Occipital lobe (tissue), 2 donors: Measurements from ENCODE around the gene CCSER1. TPM values are rescaled to one million over a fixed set of nuclear protein-coding genes. Genes with fewer than 3 reads are reported as not detected.
"Not testable (repeated sequence)": the region's sequence is repeated elsewhere in the genome, so short reads cannot be mapped to it uniquely, and the experiment has no call there.

Experiments used
- DNase-seq: peaks from one replicate; lab custom pipeline; 2025; lab: John Stamatoyannopoulos, UW
- total RNA-seq: library from RNA; depleted of rRNA; stranded (reverse); fragments of >200 nt; gene quantifications from one replicate; pipeline ENCODE4 v1.2.3, GENCODE V29; 2014

The CCSER1 gene
- total RNA-seq, 1 donor from 2014 or later, result 246 TPM

GRCh38 chr4:90833706-90834105 is 706.5 kb downstream of the CCSER1 start:
- no peak for DNase-seq

- no peak for DNase-seq
Observed at GRCh38 chr4:90837241-90837640, 710.0 kb downstream of the CCSER1 start.

- DNase-seq, result not testable (repeated sequence)
Observed at GRCh38 chr4:90838859-90839258, 711.7 kb downstream of the CCSER1 start.

- DNase-seq, result no peak
Observed at GRCh38 chr4:90840291-90840690, 713.1 kb downstream of the CCSER1 start.

GRCh38 chr4:90840828-90841227 is 713.6 kb downstream of the CCSER1 start:
- no peak for DNase-seq

- DNase-seq, result no peak
Observed at GRCh38 chr4:90841676-90842075, 714.5 kb downstream of the CCSER1 start.

- no peak for DNase-seq
Observed at GRCh38 chr4:90842960-90843359, 715.8 kb downstream of the CCSER1 start.

GRCh38 chr4:90844241-90844640 is 717.0 kb downstream of the CCSER1 start:
- no peak for DNase-seq

GRCh38 chr4:90845777-90846176 is 718.6 kb downstream of the CCSER1 start:
- no peak for DNase-seq

GRCh38 chr4:90852237-90852636 is 725.0 kb downstream of the CCSER1 start:
- DNase-seq, result peak; percentile 21

GRCh38 chr4:90855111-90855510 is 727.9 kb downstream of the CCSER1 start:
- DNase-seq, result no peak

GRCh38 chr4:90857081-90857820 is 730.1 kb downstream of the CCSER1 start:
- no peak for DNase-seq

GRCh38 chr4:90875791-90876190 is 748.6 kb downstream of the CCSER1 start:
- no peak for DNase-seq

- no peak for DNase-seq
Observed at GRCh38 chr4:90876296-90876695, 749.1 kb downstream of the CCSER1 start.

- no peak for DNase-seq
Observed at GRCh38 chr4:90883519-90883918, 756.3 kb downstream of the CCSER1 start.

- DNase-seq, result no peak
Observed at GRCh38 chr4:90888571-90888970, 761.4 kb downstream of the CCSER1 start.

- DNase-seq, result no peak
Observed at GRCh38 chr4:90889171-90889570, 762.0 kb downstream of the CCSER1 start.

- DNase-seq, result not testable (repeated sequence)
Observed at GRCh38 chr4:90903413-90903812, 776.2 kb downstream of the CCSER1 start.

- no peak for DNase-seq
Observed at GRCh38 chr4:90904021-90904420, 776.8 kb downstream of the CCSER1 start.

GRCh38 chr4:90906239-90906638 is 779.0 kb downstream of the CCSER1 start:
- no peak for DNase-seq

- DNase-seq, result not testable (repeated sequence)
Observed at GRCh38 chr4:90911724-90912434, 784.7 kb downstream of the CCSER1 start.

GRCh38 chr4:90922174-90922573 is 795.0 kb downstream of the CCSER1 start:
- DNase-seq, result no peak

- DNase-seq, result no peak
Observed at GRCh38 chr4:90926957-90927356, 799.8 kb downstream of the CCSER1 start.
